Thoracic aorta (tissue), 2 donors: ENCODE measurements around the gene MRPL46. TPM values are rescaled to one million over a fixed set of nuclear protein-coding genes. Genes with fewer than 3 reads are reported as not detected.
"Not testable (repeated sequence)": the region's sequence is repeated elsewhere in the genome, so short reads cannot be mapped to it uniquely, and the experiment has no call there.

Experiments used
- ATAC-seq: fragments of 150-250 bp; one replicate; pipeline ENCODE4 v1.8.0; 2017; ENCODE audit warnings: low read depth; ENCODE audit not compliant: insufficient number of reproducible peaks, low FRiP score
- DNase-seq: peaks from one replicate; pipeline ENCODE4 v3.0.0-alpha.2; 2020; ENCODE audit warnings: low spot score
- H3K27ac ChIP-seq, 2 donors: fragments of 200-600 bp; sonication (generic); 1 replicate in 1 of 2; 2 replicates in 1 of 2; pipeline ENCODE4 v1.5.1; 2016; ENCODE audit warnings: mild to moderate bottlenecking in 2 of 2, moderate library complexity in 2 of 2
- H3K27me3 ChIP-seq: fragments of 200-600 bp; sonication (generic); replicated peaks from 2 replicates; pipeline ENCODE4 v1.6.0; 2016; ENCODE audit warnings: mild to moderate bottlenecking; ENCODE audit not compliant: insufficient read depth
- H3K36me3 ChIP-seq: fragments of 200-600 bp; sonication (generic); one replicate; pipeline ENCODE4 v1.5.1; 2016
- H3K4me1 ChIP-seq, 2 donors: fragments of 200-600 bp; sonication (generic); 1 replicate in 1 of 2; 2 replicates in 1 of 2; pipeline versions ENCODE4 v1.5.1 to v1.6.0; 2016; ENCODE audit warnings: low read depth in 2 of 2, mild to moderate bottlenecking in 1 of 2; ENCODE audit not compliant: control insufficient read depth in 1 of 2
- H3K4me3 ChIP-seq: fragments of 200-600 bp; sonication (generic); 2 replicates; pipeline ENCODE4 v1.5.1; 2016; ENCODE audit warnings: mild to moderate bottlenecking
- H3K9me3 ChIP-seq: fragments of 200-600 bp; sonication (generic); 2 replicates; pipeline ENCODE4 v1.5.1; 2016
- total RNA-seq, 2 donors: library from RNA; depleted of rRNA; stranded (reverse); fragments of >200 nt; gene quantifications; one replicate each; pipeline versions ENCODE4 v1.1.0 to v1.2.3, GENCODE V29; 2016
- TF ChIP-seq, protein P1 (sequence below): fragments of 200-600 bp; sonication (generic); IDR thresholded peaks from one replicate; pipeline ENCODE4 v1.5.1; 2019; ENCODE audit warnings: antibody characterized with exemption

MRPL46 gene
- total RNA-seq, 2 donors from 2014 or later = 3.9 to 13.5 TPM

DNA sequence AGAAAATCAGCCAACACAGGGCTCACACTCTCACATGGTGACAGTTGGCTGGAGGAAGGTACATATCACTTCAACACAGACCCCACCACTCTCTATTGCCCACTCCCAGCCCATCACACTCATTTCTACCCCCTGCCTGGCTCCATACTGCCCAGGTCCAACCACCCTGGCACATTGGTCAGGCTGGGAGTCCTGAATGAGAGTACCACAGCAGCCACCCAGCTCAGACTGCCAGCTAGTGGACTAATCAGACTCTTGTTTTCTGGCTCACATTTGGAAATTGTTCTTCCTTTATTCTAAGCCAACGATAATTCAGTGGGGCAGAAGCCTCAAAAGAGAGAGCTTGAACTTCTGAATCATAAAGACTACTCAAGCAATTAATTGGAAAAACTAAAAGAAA is 20.0 kb downstream of the MRPL46 start:
- Histone ChIP-seq H3K4me3 (no peak overlapping the region), H3K9me3 (peaks cover 5% of the 10 kb centered on the region), H3K27me3 (peaks cover 3% of the 10 kb centered on the region), H3K4me1 (no peaks in the 10 kb centered on the region), H3K27ac (no peak overlapping the region), H3K36me3 (no peaks in the 10 kb centered on the region)
- ATAC-seq = no peak
- DNase-seq = no peak
- TF ChIP-seq, protein P1, sequence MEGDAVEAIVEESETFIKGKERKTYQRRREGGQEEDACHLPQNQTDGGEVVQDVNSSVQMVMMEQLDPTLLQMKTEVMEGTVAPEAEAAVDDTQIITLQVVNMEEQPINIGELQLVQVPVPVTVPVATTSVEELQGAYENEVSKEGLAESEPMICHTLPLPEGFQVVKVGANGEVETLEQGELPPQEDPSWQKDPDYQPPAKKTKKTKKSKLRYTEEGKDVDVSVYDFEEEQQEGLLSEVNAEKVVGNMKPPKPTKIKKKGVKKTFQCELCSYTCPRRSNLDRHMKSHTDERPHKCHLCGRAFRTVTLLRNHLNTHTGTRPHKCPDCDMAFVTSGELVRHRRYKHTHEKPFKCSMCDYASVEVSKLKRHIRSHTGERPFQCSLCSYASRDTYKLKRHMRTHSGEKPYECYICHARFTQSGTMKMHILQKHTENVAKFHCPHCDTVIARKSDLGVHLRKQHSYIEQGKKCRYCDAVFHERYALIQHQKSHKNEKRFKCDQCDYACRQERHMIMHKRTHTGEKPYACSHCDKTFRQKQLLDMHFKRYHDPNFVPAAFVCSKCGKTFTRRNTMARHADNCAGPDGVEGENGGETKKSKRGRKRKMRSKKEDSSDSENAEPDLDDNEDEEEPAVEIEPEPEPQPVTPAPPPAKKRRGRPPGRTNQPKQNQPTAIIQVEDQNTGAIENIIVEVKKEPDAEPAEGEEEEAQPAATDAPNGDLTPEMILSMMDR = no peak

DNA sequence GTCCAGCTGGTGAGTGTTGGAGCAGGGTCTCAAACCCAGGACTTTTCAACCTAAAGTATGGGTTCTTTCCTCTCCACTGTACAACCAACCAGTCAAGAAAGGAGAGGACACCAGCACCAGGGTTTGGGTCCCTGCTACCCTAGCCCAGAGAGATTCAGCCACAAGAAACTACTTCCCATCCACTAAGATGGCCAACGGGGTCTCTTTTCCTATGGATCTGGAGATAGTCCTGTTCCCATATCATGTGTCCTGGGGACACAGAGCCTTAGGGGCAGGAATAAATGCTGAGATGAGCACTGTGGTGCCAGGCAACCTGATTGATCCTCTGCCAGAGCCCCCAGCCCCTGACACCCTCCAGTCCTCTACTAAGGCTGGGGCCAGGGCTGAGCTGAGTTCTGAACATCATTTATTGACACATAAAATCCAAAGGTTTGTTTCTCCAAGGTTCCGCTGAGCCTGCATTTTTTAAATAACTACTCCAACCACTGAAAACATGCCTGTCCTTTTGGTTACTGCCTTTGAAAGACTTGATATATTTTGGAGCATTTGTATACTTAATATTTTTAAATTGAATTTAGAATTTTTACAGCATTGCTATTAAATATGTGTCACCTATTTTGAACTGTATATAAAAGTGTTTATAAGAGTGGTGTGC is 26.0 kb downstream of the MRPL46 start:
- Histone ChIP-seq H3K27me3 (no peaks in the 10 kb centered on the region), H3K4me3 (no peak overlapping the region), H3K27ac (no peak overlapping the region), H3K9me3 (peaks cover 5% of the 10 kb centered on the region), H3K4me1 (no peaks in the 10 kb centered on the region), H3K36me3 (no peaks in the 10 kb centered on the region)
- DNase-seq (no peak), ATAC-seq (no peak)
- TF ChIP-seq, protein P1 = no peak

DNA sequence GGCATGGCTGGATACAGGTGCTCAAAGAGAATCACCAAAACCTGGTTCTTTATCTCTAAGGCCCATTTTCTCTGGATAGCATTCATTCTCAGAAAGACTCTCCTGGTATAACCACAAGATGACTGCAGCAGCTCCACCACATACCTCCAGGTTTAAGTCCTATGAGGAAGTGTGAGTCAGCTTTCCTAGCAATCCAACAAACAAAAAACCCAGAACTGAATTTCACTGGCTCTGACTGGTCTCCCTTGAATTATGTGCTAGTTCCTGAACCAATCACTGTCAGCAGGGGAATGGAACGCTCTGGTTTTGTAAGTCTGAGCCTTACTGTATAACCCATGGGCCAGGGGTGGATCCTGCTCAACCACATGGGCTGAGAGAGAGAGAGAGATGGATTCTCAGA is 27.2 kb downstream of the MRPL46 start:
- Histone ChIP-seq H3K4me3 (no peak overlapping the region), H3K4me1 (no peaks in the 10 kb centered on the region), H3K36me3 (no peaks in the 10 kb centered on the region), H3K27ac (no peak overlapping the region), H3K9me3 (peaks cover 5% of the 10 kb centered on the region), H3K27me3 (no peaks in the 10 kb centered on the region)
- ATAC-seq = no peak
- DNase-seq = no peak
- TF ChIP-seq, protein P1 = no peak

DNA sequence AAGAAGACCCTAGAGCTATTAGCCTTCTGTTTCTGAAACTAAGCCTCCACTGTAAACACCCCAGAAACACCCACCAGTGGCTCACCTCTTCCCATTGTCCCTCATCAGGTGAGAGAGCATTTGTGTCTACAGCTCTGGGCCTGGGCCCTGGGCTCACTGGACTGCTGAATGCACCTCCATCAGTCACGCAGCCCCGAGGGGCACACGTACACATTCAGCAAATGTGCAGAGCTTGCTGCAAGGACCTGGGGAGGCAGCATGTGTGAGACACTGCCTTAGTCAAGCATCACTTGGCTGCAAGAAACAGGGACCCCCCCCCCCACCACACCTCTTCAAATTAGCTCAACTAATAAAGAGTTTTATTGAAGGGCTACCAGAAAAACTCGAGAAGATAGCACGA is 29.0 kb downstream of the MRPL46 start:
- H3K4me3 ChIP-seq = no peak overlapping the region
- TF ChIP-seq, protein P1 = no peak
- H3K27ac ChIP-seq = no peak overlapping the region
- H3K36me3 ChIP-seq = no peaks in the 10 kb centered on the region
- ATAC-seq (no peak), DNase-seq (no peak)
- H3K27me3 ChIP-seq = no peaks in the 10 kb centered on the region
- H3K4me1 ChIP-seq = no peaks in the 10 kb centered on the region
- no peaks in the 10 kb centered on the region for H3K9me3 ChIP-seq

DNA sequence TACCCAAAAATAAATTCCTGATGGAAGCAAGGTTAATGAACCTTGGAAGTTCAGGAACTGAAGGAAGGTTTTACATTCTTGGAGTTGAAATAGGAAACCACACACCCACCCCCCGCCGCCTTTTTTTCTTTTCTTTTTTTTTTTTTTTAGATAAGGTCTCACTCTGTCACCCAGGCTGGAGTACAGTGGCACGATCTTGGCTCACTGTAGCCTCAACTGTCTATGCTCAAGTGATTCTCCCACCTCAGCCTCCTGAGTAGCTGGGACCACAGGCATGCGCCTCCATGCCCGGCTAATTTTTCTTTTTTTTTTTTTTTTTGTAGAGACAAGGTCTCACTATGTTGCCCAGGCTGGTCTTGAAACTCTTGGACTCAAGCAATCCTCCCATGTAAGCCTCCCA is 33.1 kb downstream of the MRPL46 start:
- not testable (repeated sequence) for H3K4me3 ChIP-seq, H3K36me3 ChIP-seq, H3K27me3 ChIP-seq, H3K9me3 ChIP-seq, ATAC-seq, DNase-seq, H3K27ac ChIP-seq, H3K4me1 ChIP-seq
